HG03060 (cell line): ENCODE data around the gene RAB22A.
"Not testable (repeated sequence)": the region's sequence is repeated elsewhere in the genome, so short reads cannot be mapped to it uniquely, and the experiment has no call there.

ENCODE experiments used
- ATAC-seq: cut with Tn5 transposase; IDR thresholded peaks from one replicate; pipeline ENCODE4 v1.9.1; 2021; ENCODE audit warnings: low read depth, moderate number of reproducible peaks; ENCODE audit not compliant: unreplicated experiment

Gene RAB22A

GRCh38 chr20:58407201-58407873 is 97.8 kb downstream of the RAB22A start:
- ATAC-seq: no peak

DNA sequence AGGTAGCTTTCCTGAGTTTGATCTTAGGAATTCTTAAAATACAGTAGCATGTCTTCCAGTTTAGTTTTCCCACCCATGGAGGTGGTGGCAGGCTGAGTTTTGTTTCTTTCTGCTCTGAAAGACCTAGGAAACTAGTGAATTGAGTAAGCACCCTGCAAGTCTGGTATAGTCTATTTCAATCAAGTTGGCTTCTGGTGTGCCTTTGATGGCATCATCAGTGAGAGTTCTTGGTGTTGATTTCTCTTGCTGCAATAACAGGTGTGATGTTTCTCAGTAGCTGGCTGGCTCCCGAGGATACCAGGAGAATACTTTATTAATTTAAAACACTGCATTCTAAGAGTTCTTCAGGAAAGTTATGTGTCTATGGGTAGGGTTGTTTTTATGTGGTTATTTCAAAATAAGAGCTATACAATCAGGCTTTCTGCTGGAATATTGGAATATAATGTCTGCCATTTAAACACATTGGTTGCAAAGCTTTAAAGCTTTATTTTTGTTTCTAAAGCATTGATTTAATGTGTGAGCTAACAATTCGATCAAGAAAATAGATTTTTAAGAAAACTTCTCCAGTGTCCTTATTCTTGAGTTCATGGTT is 98.5 kb downstream of the RAB22A start:
- no peak for ATAC-seq

DNA sequence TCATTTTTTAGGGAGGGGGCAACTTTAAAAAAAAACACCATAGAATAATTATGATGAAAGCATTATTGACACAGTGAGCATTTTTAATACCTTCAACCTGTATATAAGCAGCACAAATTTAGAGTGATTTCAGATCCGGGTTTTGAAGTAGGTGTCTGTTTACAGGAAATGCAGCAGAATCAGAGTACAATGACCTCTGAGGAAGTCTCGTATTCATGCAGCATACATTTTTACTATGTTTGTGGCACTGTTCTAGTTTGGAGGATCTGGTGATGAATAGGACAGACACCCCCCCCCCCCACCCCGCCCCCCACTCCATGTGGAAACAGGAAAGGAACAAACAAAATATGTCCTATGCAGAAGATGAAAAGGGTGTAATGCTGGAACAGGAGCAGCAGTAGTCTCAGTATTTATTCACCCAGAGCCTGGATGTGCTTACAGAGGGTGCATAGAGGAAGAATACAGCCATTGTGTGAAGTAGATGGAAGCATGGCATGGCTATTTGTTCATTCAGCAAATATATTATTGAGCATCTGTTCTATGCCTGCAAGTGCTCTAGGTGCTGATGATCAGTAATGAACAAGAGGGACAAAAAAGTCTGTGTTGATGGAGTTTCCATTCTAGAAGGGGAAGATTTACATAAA is 99.2 kb downstream of the RAB22A start:
- ATAC-seq: no peak

DNA sequence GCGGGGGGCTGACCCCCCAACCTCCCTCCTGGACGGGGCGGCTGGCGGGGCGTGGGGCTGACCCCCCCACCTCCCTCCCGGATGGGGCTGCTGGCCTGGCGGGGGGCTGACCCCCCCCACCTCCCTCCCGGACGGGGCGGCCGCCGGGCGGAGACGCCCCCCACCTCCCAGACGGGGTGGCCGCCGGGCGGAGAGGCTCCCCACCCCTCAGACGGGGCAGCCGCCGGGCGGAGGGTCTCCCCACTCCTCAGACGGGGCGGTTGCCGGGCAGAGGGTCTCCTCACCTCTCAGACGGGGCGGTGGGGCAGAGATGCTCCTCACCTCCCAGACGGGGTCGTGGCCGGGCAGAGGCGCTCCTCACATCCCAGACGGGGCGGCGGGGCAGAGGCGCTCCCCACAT is 104.7 kb downstream of the RAB22A start:
- not testable (repeated sequence) for ATAC-seq

GRCh38 chr20:58414786-58415185 is 105.3 kb downstream of the RAB22A start:
- not testable (repeated sequence) for ATAC-seq

DNA sequence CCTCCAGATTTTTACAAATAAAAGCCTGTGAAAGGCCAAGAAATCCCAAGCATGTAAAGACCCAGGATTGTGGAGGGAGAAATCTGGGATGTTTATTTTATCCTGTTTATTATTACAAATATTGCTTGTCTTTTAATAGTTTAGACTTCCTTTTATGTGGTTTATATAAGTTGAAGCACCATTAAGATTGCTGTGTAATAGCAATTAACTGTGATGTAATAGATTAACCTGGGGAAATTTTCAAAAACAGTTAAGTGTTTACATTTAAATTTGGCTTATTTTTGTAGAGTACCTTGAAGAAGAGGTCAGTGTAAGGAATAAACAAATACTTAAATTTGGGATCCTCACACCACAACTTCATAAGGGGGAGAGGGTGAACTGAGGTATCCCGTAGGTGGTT is 106.5 kb downstream of the RAB22A start:
- no peak for ATAC-seq

DNA sequence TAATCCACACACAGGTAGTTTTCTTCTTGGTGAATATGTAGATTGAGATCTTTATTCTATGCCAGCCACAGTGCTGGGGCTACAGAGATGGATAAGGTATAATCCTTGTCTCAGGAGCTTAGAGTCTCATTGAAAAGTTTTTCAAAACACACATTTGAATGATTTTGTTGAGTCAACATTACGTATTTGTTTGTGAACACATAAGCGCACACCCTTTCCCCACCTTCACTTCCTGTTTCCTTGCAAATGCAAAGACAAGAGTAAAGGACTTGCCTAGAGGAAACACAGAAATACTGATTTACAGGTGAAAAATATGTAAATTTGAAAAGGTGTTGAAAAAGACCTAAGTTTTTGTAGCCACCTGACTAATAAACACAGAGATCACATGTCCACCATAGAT is 107.3 kb downstream of the RAB22A start:
- no peak for ATAC-seq
